ENCODE data around the gene SERPINA3. TPM values are rescaled to one million over a fixed set of nuclear protein-coding genes. Genes with fewer than 3 reads are reported as not detected.

Gene SERPINA3
- polyA plus RNA-seq, 1 donor (not counting 4 experiments of a cell fraction or from before 2014, with no cell fraction given), result 0.50 TPM

- H3K9me1 ChIP-seq (ENCODE audit: control insufficient read depth, extremely low read depth, insufficient read depth, low read length), result no peaks in the 10 kb centered on the region
- no peaks in the 10 kb centered on the region for H4K20me1 ChIP-seq (ENCODE audit: control insufficient read depth, extremely low read depth, insufficient read depth, low read length)
- H3K79me2 ChIP-seq (ENCODE audit: control insufficient read depth, insufficient read depth, low read length), result no peaks in the 10 kb centered on the region
- peaks cover 3% of the 10 kb centered on the region for H3K9me3 ChIP-seq (ENCODE audit: control insufficient read depth, low read depth, low read length)
- H3K27ac ChIP-seq (ENCODE audit: control insufficient read depth, insufficient read depth, low read length), result no peak overlapping the region
- no peak overlapping the region for H3K4me3 ChIP-seq (ENCODE audit: control insufficient read depth in 2 of 3, extremely low read depth in 1 of 3, insufficient read depth in 2 of 3, low read depth in 1 of 3, low read length in 3 of 3)
- TF ChIP-seq EZH2 (IDR thresholded peaks at IDR 0.05; ENCODE audit: low read length) (no peak), CTCF (optimal IDR thresholded peaks at IDR 0.05 in 1 of 3, IDR thresholded peaks at IDR 0.05 in 1 of 3, conservative IDR thresholded peaks at IDR 0.05 in 1 of 3; ENCODE audit: extremely low read depth in 1 of 3, insufficient read depth in 2 of 3, low read length in 3 of 3) (no peak)
- FAIRE-seq (no peak), DNase-seq (ENCODE audit: low read depth, low spot score) (no peak)
- no peak overlapping the region for H3K4me2 ChIP-seq (ENCODE audit: control insufficient read depth, extremely low read depth, insufficient read depth, low read depth, low read length)
- no peak overlapping the region for H3K9ac ChIP-seq (ENCODE audit: control insufficient read depth, extremely low read depth, insufficient read depth, low read length)
- H3K4me1 ChIP-seq (ENCODE audit: control insufficient read depth, extremely low read depth, insufficient read depth, low read length), result no peaks in the 10 kb centered on the region
- H3K36me3 ChIP-seq (ENCODE audit: control insufficient read depth in 2 of 2, extremely low read depth in 1 of 2, insufficient read depth in 2 of 2, low read length in 2 of 2), result no peaks in the 10 kb centered on the region
- H2AFZ ChIP-seq (ENCODE audit: control insufficient read depth, low read length), result no peak overlapping the region
- dilution Hi-C loops (cut with MboI; ENCODE audit: extremely low pct_ligation_motif_present, low sequenced_read_pairs), result no loop called here
- H3K27me3 ChIP-seq (ENCODE audit: control insufficient read depth, extremely low read depth, insufficient read depth, low read length), result no peaks in the 10 kb centered on the region
Measured at GRCh38 chr14:94621358-94622134, 9.4 kb downstream of the SERPINA3 start.

GRCh38 chr14:94622653-94623421 is 10.6 kb downstream of the SERPINA3 start:
- Histone ChIP-seq H3K27me3 (ENCODE audit: control insufficient read depth, extremely low read depth, insufficient read depth, low read length) (no peaks in the 10 kb centered on the region), H3K4me1 (ENCODE audit: control insufficient read depth, extremely low read depth, insufficient read depth, low read length) (no peaks in the 10 kb centered on the region), H3K4me2 (ENCODE audit: control insufficient read depth, extremely low read depth, insufficient read depth, low read depth, low read length) (no peak overlapping the region), H3K27ac (ENCODE audit: control insufficient read depth, insufficient read depth, low read length) (no peak overlapping the region), H3K79me2 (ENCODE audit: control insufficient read depth, insufficient read depth, low read length) (no peaks in the 10 kb centered on the region), H3K36me3 (ENCODE audit: control insufficient read depth in 2 of 2, extremely low read depth in 1 of 2, insufficient read depth in 2 of 2, low read length in 2 of 2) (no peaks in the 10 kb centered on the region), H4K20me1 (ENCODE audit: control insufficient read depth, extremely low read depth, insufficient read depth, low read length) (no peaks in the 10 kb centered on the region), H3K9me1 (ENCODE audit: control insufficient read depth, extremely low read depth, insufficient read depth, low read length) (no peaks in the 10 kb centered on the region), H3K4me3 (ENCODE audit: control insufficient read depth in 2 of 3, extremely low read depth in 1 of 3, insufficient read depth in 2 of 3, low read depth in 1 of 3, low read length in 3 of 3) (no peak overlapping the region), H2AFZ (ENCODE audit: control insufficient read depth, low read length) (no peak overlapping the region), H3K9ac (ENCODE audit: control insufficient read depth, extremely low read depth, insufficient read depth, low read length) (no peak overlapping the region), H3K9me3 (ENCODE audit: control insufficient read depth, low read depth, low read length) (peaks cover 3% of the 10 kb centered on the region)
- dilution Hi-C loops (cut with MboI; ENCODE audit: extremely low pct_ligation_motif_present, low sequenced_read_pairs), result no loop called here
- DNase-seq (ENCODE audit: low read depth, low spot score) (no peak), FAIRE-seq (no peak)
- TF ChIP-seq EZH2 (IDR thresholded peaks at IDR 0.05; ENCODE audit: low read length) (no peak), CTCF (optimal IDR thresholded peaks at IDR 0.05 in 1 of 3, IDR thresholded peaks at IDR 0.05 in 1 of 3, conservative IDR thresholded peaks at IDR 0.05 in 1 of 3; ENCODE audit: extremely low read depth in 1 of 3, insufficient read depth in 2 of 3, low read length in 3 of 3) (no peak)
